ENCODE data around the gene TUBGCP3.
A peak's percentile ranks its signal among the peaks of the same experiment; 100 is the strongest.
"Not testable (repeated sequence)": the region's sequence is repeated elsewhere in the genome, so short reads cannot be mapped to it uniquely, and the experiment has no call there.

Gene TUBGCP3

DNA sequence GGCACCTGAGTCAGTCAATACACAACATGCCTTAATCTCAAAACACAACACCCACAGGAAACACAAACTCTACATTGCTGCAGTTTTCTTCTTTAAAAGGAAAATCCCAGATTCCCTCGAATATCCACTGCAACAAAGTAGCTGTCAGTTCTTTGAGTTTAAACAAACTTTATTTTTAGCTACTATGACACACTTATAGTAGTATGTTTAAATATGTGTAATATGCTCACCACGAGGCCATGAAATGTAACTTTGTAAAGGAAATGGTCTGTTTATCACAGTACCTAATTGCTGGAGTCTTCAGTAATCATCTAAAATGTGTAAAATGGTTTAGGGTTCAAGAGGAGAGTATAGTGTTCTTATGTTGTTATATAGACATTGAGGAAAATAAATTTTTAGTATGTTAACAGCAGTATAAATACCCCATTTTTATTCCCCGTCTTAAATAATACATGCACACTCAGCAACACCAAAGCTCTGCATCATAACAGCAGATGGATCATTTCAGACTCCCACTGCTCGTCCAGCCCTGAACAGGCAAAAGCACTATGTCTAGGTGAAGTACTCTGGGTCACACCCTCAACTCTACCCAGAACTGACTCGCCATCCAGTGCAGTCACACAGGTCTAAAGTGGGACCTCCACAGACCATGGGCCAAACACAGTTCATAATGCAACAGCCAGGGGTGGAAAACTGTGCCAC lies 20.6 kb downstream of the TUBGCP3 start:
- no peak overlapping the region for H3K9ac ChIP-seq (ENCODE audit: low read length in 5 of 5)
- H3K4me3 ChIP-seq (ENCODE audit: low read depth in 1 of 5, low read length in 5 of 5) = no peak overlapping the region
- H3K4me1 ChIP-seq (ENCODE audit: control insufficient read depth in 5 of 5, insufficient read depth in 5 of 5, low read length in 5 of 5) = peaks cover 0 to 3% (median 0%) of the 10 kb centered on the region in 5 donors
- no peak overlapping the region for H3K27ac ChIP-seq (ENCODE audit: low read depth, low read length)
- no peaks in the 10 kb centered on the region for H3K27me3 ChIP-seq (ENCODE audit: control insufficient read depth in 5 of 5, insufficient read depth in 4 of 5, low read length in 5 of 5)
- peaks cover 14 to 39% (median 37%) of the 10 kb centered on the region in 5 donors for H3K36me3 ChIP-seq (ENCODE audit: control insufficient read depth in 5 of 5, insufficient read depth in 5 of 5, low read length in 5 of 5)
- H3K9me3 ChIP-seq (ENCODE audit: control insufficient read depth in 5 of 5, low read length in 5 of 5) = no peaks in the 10 kb centered on the region

DNA sequence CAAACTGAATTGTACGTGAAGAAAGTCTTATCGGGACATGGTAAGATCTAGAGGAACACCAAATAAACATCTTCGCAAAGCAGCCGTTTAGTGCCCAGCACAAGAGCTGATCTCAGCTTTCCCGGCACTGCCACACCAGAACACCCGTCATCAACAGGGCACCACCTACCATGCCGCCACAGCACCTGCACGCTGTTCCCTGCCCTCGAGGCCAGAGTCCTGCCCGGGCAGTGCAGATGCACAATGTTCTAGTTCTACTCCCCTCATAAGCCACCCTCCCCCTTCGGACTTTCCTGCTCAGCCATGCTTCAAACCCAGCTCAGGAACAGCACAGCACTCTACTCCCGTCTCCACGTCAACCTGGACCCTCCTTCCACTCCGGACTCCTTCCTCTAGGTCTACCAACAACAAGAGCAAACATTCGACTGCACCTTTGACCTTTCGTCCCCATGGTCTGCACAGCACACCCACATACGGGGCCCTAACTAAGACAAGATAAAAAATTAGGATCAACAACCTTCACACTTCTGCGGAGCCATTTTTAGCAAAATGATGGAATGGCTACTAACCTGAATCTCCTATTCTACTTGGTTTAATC lies 25.1 kb downstream of the TUBGCP3 start:
- Histone ChIP-seq H3K4me3 (ENCODE audit: low read depth in 1 of 5, low read length in 5 of 5) (no peak overlapping the region), H3K9ac (ENCODE audit: low read length in 5 of 5) (no peak overlapping the region), H3K36me3 (ENCODE audit: control insufficient read depth in 5 of 5, insufficient read depth in 5 of 5, low read length in 5 of 5) (peaks cover 13 to 44% (median 43%) of the 10 kb centered on the region in 5 donors)

DNA sequence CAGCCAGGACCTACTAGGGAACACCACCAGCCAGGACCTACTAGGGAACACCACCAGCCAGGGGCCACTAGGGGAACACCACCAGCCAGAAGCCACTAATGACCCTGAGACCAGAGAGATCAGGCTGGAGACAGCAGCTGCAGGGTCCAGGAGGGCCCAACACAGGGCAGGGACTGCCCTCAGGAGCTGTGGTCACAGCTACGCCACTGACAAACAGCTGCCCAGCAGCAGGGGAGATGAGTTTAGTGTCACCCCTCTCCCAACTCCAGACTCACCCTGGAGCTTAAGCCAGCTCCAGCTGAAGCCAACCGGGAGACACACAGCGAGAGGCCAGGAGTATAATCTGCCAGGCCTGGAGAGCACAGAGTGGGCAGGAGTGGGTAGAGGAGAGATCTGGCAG lies 25.7 kb downstream of the TUBGCP3 start:
- no peaks in the 10 kb centered on the region for H3K27me3 ChIP-seq (ENCODE audit: control insufficient read depth in 5 of 5, insufficient read depth in 4 of 5, low read length in 5 of 5)
- peaks cover 7 to 32% (median 15%) of the 10 kb centered on the region in 5 donors for H3K4me1 ChIP-seq (ENCODE audit: control insufficient read depth in 5 of 5, insufficient read depth in 5 of 5, low read length in 5 of 5)
- no peaks in the 10 kb centered on the region for H3K9me3 ChIP-seq (ENCODE audit: control insufficient read depth in 5 of 5, low read length in 5 of 5)
- peaks cover 12 to 44% (median 43%) of the 10 kb centered on the region in 5 donors for H3K36me3 ChIP-seq (ENCODE audit: control insufficient read depth in 5 of 5, insufficient read depth in 5 of 5, low read length in 5 of 5)
- no peak overlapping the region for H3K27ac ChIP-seq (ENCODE audit: low read depth, low read length)
- no peak overlapping the region for H3K9ac ChIP-seq (ENCODE audit: low read length in 5 of 5)
- H3K4me3 ChIP-seq (ENCODE audit: low read depth in 1 of 5, low read length in 5 of 5) = no peak overlapping the region

More for the DNA sequence above, 25.1 kb downstream of the TUBGCP3 start:
- no peak overlapping the region for H3K27ac ChIP-seq (ENCODE audit: low read depth, low read length)
- no peaks in the 10 kb centered on the region for H3K27me3 ChIP-seq (ENCODE audit: control insufficient read depth in 5 of 5, insufficient read depth in 4 of 5, low read length in 5 of 5)
- H3K4me1 ChIP-seq (ENCODE audit: control insufficient read depth in 5 of 5, insufficient read depth in 5 of 5, low read length in 5 of 5) = peaks cover 7 to 31% (median 15%) of the 10 kb centered on the region in 5 donors
- no peaks in the 10 kb centered on the region for H3K9me3 ChIP-seq (ENCODE audit: control insufficient read depth in 5 of 5, low read length in 5 of 5)

DNA sequence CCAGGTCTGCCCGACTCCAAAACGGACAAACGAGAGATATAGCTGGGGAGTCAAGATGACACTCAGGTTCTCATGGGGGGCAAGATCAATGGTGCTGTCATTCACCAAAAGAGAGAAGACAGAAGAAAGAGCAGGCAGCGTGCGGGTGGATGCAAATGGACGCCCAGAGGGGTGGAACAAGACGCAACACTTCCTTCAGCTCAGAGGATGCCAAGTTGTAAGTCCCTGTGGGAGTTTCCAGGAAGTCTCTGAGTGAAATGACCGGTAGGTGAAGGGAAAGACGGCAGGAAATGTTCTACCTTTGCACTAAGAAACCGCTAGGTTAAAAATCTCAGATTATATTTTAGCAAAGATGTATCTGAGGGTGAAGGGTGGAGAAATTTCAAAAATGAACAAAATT lies 26.5 kb downstream of the TUBGCP3 start:
- peak overlapping the region in 3 of 5 donors; percentile 3 to 35 (median 26) for H3K4me3 ChIP-seq (ENCODE audit: low read depth in 1 of 5, low read length in 5 of 5)
- H3K27ac ChIP-seq (ENCODE audit: low read depth, low read length) = no peak overlapping the region
- peaks cover 15 to 40% (median 37%) of the 10 kb centered on the region in 5 donors for H3K36me3 ChIP-seq (ENCODE audit: control insufficient read depth in 5 of 5, insufficient read depth in 5 of 5, low read length in 5 of 5)
- H3K9ac ChIP-seq (ENCODE audit: low read length in 5 of 5) = peak overlapping the region in 1 of 5 donors; percentile 38
- peaks cover 7 to 32% (median 15%) of the 10 kb centered on the region in 5 donors for H3K4me1 ChIP-seq (ENCODE audit: control insufficient read depth in 5 of 5, insufficient read depth in 5 of 5, low read length in 5 of 5)
- no peaks in the 10 kb centered on the region for H3K27me3 ChIP-seq (ENCODE audit: control insufficient read depth in 5 of 5, insufficient read depth in 4 of 5, low read length in 5 of 5)
- no peaks in the 10 kb centered on the region for H3K9me3 ChIP-seq (ENCODE audit: control insufficient read depth in 5 of 5, low read length in 5 of 5)

DNA sequence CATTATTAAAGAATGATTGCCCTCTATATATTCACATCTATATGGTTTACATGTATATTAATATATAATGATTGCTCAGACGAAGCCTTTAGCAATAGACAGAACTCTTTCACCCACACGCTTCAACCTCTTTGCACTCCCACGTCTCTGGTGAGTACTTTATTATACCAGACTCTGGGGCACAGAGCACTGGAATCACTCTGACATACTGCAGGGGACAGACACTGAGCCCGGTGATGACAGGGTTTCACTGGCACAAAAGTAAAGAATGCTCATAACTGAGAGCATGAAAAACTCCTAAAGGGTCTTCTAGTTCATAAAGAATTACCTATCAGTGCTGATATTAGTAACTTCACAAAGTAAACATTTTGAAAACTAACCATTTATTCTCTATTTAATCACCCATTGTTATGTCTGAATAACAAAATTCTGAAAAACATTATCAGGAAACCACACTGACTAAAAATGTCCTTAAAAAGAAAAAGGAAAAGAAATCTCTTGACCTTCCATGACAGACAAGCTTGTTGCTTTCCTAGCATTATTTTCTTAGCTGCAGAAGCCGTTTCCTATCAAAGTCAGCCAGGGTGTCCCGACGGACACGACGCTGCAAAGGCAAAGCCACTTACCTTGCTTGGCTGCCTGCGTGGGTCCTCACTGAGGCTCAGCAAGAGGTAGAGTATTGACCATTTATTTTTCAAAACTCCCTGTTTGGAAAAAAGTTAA lies 29.1 kb downstream of the TUBGCP3 start:
- Histone ChIP-seq H3K4me3 (ENCODE audit: low read depth in 1 of 5, low read length in 5 of 5) (no peak overlapping the region), H3K9me3 (ENCODE audit: control insufficient read depth in 5 of 5, low read length in 5 of 5) (no peaks in the 10 kb centered on the region), H3K27ac (ENCODE audit: low read depth, low read length) (no peak overlapping the region), H3K27me3 (ENCODE audit: control insufficient read depth in 5 of 5, insufficient read depth in 4 of 5, low read length in 5 of 5) (no peaks in the 10 kb centered on the region), H3K36me3 (ENCODE audit: control insufficient read depth in 5 of 5, insufficient read depth in 5 of 5, low read length in 5 of 5) (peaks cover 20 to 54% (median 49%) of the 10 kb centered on the region in 5 donors), H3K9ac (ENCODE audit: low read length in 5 of 5) (no peak overlapping the region), H3K4me1 (ENCODE audit: control insufficient read depth in 5 of 5, insufficient read depth in 5 of 5, low read length in 5 of 5) (peaks cover 7 to 32% (median 15%) of the 10 kb centered on the region in 5 donors)

DNA sequence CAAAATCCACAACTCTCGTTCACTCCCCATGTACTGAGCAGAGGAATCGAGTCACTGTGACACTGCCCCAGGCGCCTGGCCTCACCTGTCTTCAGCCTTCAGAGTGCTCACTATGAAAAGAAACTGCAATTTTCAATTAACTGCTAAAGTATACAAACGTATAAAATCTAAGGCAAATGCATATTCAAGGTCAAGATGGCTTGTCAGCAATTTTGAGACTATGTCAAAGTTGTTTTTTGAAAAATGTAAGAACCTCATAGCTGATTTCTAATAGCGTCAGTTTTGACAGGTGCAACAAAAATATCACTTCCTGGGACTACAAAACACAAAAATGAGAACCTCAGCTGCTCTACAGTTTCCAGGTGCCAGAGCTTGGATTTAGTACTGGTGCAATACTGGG lies 31.4 kb downstream of the TUBGCP3 start:
- Histone ChIP-seq H3K4me1 (ENCODE audit: control insufficient read depth in 5 of 5, insufficient read depth in 5 of 5, low read length in 5 of 5) (peaks cover 7 to 23% (median 11%) of the 10 kb centered on the region in 5 donors), H3K4me3 (ENCODE audit: low read depth in 1 of 5, low read length in 5 of 5) (no peak overlapping the region), H3K9ac (ENCODE audit: low read length in 5 of 5) (no peak overlapping the region), H3K27ac (ENCODE audit: low read depth, low read length) (no peak overlapping the region), H3K27me3 (ENCODE audit: control insufficient read depth in 5 of 5, insufficient read depth in 4 of 5, low read length in 5 of 5) (no peaks in the 10 kb centered on the region), H3K36me3 (ENCODE audit: control insufficient read depth in 5 of 5, insufficient read depth in 5 of 5, low read length in 5 of 5) (peaks cover 20 to 67% (median 65%) of the 10 kb centered on the region in 5 donors), H3K9me3 (ENCODE audit: control insufficient read depth in 5 of 5, low read length in 5 of 5) (no peaks in the 10 kb centered on the region)

DNA sequence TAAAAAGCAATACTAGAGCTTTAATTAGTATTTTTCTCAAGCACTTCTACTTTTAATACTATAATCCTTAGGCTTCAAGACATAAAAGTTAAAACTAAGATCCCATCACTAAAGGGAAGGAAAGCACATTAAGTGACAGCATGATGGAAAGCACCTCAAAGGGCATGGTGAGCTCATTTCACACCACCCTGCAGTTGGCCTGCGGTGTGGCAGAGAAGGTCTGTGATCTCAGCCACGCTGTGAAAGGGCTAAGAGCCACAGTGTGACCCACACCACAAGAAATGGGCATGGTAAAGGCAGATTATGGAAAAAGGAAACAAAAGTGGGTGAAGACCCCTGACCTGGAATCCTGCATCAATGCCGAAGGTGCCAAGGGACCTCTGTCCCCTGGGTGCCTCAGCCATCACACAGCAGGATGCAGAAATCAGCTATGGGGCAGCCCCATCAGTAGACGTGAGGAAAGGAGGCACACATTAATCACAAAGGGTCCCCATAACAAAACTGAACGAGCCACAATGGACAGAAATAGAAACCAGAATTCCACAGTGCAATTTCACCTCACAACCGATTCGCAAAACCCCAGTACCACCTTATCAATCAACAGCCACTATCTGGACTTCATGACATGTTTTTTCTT lies 33.6 kb downstream of the TUBGCP3 start:
- no peaks in the 10 kb centered on the region for H3K27me3 ChIP-seq (ENCODE audit: control insufficient read depth in 5 of 5, insufficient read depth in 4 of 5, low read length in 5 of 5)
- no peak overlapping the region for H3K27ac ChIP-seq (ENCODE audit: low read depth, low read length)
- H3K4me1 ChIP-seq (ENCODE audit: control insufficient read depth in 5 of 5, insufficient read depth in 5 of 5, low read length in 5 of 5) = peaks cover 0 to 11% (median 0%) of the 10 kb centered on the region in 5 donors
- peaks cover 23 to 77% (median 72%) of the 10 kb centered on the region in 5 donors for H3K36me3 ChIP-seq (ENCODE audit: control insufficient read depth in 5 of 5, insufficient read depth in 5 of 5, low read length in 5 of 5)
- H3K4me3 ChIP-seq (ENCODE audit: low read depth in 1 of 5, low read length in 5 of 5) = no peak overlapping the region
- H3K9ac ChIP-seq (ENCODE audit: low read length in 5 of 5) = no peak overlapping the region
- no peaks in the 10 kb centered on the region for H3K9me3 ChIP-seq (ENCODE audit: control insufficient read depth in 5 of 5, low read length in 5 of 5)

DNA sequence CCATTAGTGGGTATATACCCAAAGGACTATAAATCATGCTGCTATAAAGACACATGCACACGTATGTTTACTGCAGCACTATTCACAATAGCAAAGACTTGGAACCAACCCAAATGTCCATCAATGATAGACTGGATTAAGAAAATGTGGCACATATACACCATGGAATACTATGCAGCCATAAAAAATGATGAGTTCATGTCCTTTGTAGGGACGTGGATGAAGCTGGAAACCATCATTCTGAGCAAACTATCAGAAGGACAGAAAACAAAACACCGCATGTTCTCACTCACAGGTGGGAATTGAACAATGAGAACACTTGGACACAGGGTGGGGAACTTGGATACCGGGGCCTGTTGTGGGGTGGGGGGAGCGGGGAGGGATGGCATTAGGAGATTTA lies 39.0 kb downstream of the TUBGCP3 start:
- not testable (repeated sequence) for H3K9me3 ChIP-seq (ENCODE audit: control insufficient read depth in 5 of 5, low read length in 5 of 5); H3K4me1 ChIP-seq (ENCODE audit: control insufficient read depth in 5 of 5, insufficient read depth in 5 of 5, low read length in 5 of 5); H3K4me3 ChIP-seq (ENCODE audit: low read depth in 1 of 5, low read length in 5 of 5); H3K27ac ChIP-seq (ENCODE audit: low read depth, low read length); H3K27me3 ChIP-seq (ENCODE audit: control insufficient read depth in 5 of 5, insufficient read depth in 4 of 5, low read length in 5 of 5); H3K9ac ChIP-seq (ENCODE audit: low read length in 5 of 5)
- peaks cover 18 to 76% (median 69%) of the 10 kb centered on the region in 5 donors for H3K36me3 ChIP-seq (ENCODE audit: control insufficient read depth in 5 of 5, insufficient read depth in 5 of 5, low read length in 5 of 5)

DNA sequence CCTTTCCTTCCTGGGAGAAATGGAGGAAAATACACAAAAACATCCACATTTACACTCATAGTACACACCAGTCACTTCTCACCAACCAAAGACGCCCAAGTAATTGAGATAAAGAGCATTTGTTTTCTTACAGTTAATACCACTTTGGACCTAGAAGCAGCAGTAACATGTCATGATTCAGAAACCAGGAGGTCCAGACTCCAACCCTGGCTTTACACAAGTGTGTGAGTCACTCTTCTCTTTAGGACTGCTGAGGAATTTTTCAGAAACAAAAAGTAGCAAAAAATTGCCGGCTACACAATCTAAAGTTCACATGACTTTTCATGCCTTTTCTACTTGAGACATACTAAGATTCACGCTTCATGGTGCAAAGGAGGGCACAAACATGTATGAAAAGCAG lies 42.1 kb downstream of the TUBGCP3 start:
- Histone ChIP-seq H3K36me3 (ENCODE audit: control insufficient read depth in 5 of 5, insufficient read depth in 5 of 5, low read length in 5 of 5) (peaks cover 15 to 45% (median 38%) of the 10 kb centered on the region in 5 donors), H3K4me1 (ENCODE audit: control insufficient read depth in 5 of 5, insufficient read depth in 5 of 5, low read length in 5 of 5) (peaks cover 0 to 6% (median 0%) of the 10 kb centered on the region in 5 donors), H3K4me3 (ENCODE audit: low read depth in 1 of 5, low read length in 5 of 5) (no peak overlapping the region), H3K27ac (ENCODE audit: low read depth, low read length) (no peak overlapping the region), H3K9ac (ENCODE audit: low read length in 5 of 5) (no peak overlapping the region), H3K27me3 (ENCODE audit: control insufficient read depth in 5 of 5, insufficient read depth in 4 of 5, low read length in 5 of 5) (peaks cover 0 to 4% (median 0%) of the 10 kb centered on the region in 5 donors), H3K9me3 (ENCODE audit: control insufficient read depth in 5 of 5, low read length in 5 of 5) (no peaks in the 10 kb centered on the region)

All from subcutaneous abdominal adipose tissue (tissue), 5 donors.